B cell (primary cell): Measurements from ENCODE around the gene TXNDC11. TPM values are rescaled to one million over a fixed set of nuclear protein-coding genes. Genes with fewer than 3 reads are reported as not detected.

Experiments used
- ATAC-seq: fragments of 200-7000 bp; cut with Tn5 transposase; one replicate; pipeline ENCODE4 v1.10.0; 2021; ENCODE audit warnings: low read depth, mild to moderate bottlenecking, moderate number of reproducible peaks, moderate library complexity
- CTCF ChIA-PET: fragments of 350-600 bp; sonication (Branson Sonifier 250); formaldehyde crosslinking; loops from one replicate; lab custom pipeline; 2021; ENCODE audit warnings: antibody characterized with exemption, inconsistent platforms; lab: Charles Lee
- POLR2A ChIA-PET: fragments of 350-600 bp; sonication (Branson Sonifier 250); formaldehyde crosslinking; loops from one replicate; lab custom pipeline; 2021; ENCODE audit warnings: antibody characterized with exemption; lab: Charles Lee
- DNase-seq: peaks from one replicate; pipeline ENCODE4 v3.0.0; 2013
- H2AFZ ChIP-seq: 2 replicates; pipeline ENCODE4 v1.6.1; 2012; ENCODE audit warnings: mild to moderate bottlenecking, low read depth, low read length; ENCODE audit not compliant: insufficient read depth, poor library complexity, severe bottlenecking
- H3K27ac ChIP-seq, 2 donors: 1 replicate in 1 of 2; 2 replicates in 1 of 2; pipeline ENCODE4 v1.5.1; 2012 to 2013; ENCODE audit warnings: low read length in 2 of 2, mild to moderate bottlenecking in 2 of 2, moderate library complexity in 1 of 2
- H3K27me3 ChIP-seq, 4 experiments: fragments of 200-600 bp in 1 of 4; sonication (generic) in 1 of 4; replicated peaks in 1 of 4; 1 replicate in 2 of 4; 2 replicates in 2 of 4; pipeline versions ENCODE4 v1.6.1 to v1.7.0; 2013 to 2016; ENCODE audit warnings: low read length in 3 of 4, mild to moderate bottlenecking in 2 of 4, mixed read lengths in 1 of 4, moderate library complexity in 1 of 4; ENCODE audit not compliant: insufficient read depth in 4 of 4, control insufficient read depth in 3 of 4; ENCODE audit errors: control extremely low read depth in 1 of 4
- H3K36me3 ChIP-seq, 2 experiments: replicated peaks in 1 of 2; 1 replicate in 1 of 2; 2 replicates in 1 of 2; pipeline versions ENCODE4 v1.6.1 to v1.7.1; 2013; ENCODE audit warnings: low read length in 1 of 2; ENCODE audit not compliant: insufficient read depth in 2 of 2, control insufficient read depth in 1 of 2; ENCODE audit errors: control extremely low read depth in 1 of 2, extremely low read depth in 1 of 2
- H3K4me1 ChIP-seq, 2 donors: fragments of 200-600 bp in 1 of 2; sonication (generic) in 1 of 2; 1 replicate in 1 of 2; 2 replicates in 1 of 2; pipeline versions ENCODE4 v1.5.1 to v1.6.1; 2013 to 2017; ENCODE audit warnings: low read length in 2 of 2; ENCODE audit not compliant: control insufficient read depth in 2 of 2, insufficient read depth in 2 of 2
- H3K4me2 ChIP-seq: replicated peaks from 2 replicates; pipeline ENCODE3; 2012; ENCODE audit warnings: mild to moderate bottlenecking, low read depth, low read length; ENCODE audit not compliant: poor library complexity, severe bottlenecking
- H3K4me3 ChIP-seq, 5 experiments: fragments of 200-600 bp in 1 of 5; sonication (generic) in 1 of 5; 1 replicate in 3 of 5; 2 replicates in 2 of 5; pipeline versions ENCODE4 v1.5.1 to v1.7.0; 2011 to 2016; ENCODE audit warnings: low read length in 4 of 5, mild to moderate bottlenecking in 4 of 5, low read depth in 2 of 5, control low read depth in 1 of 5, moderate library complexity in 1 of 5; ENCODE audit not compliant: insufficient read depth in 1 of 5; ENCODE audit errors: control extremely low read depth in 1 of 5, extremely low read depth in 1 of 5
- H3K79me2 ChIP-seq: fragments of 200-600 bp; sonication (generic); one replicate; pipeline ENCODE4 v1.6.0; 2016; ENCODE audit warnings: low read length; ENCODE audit not compliant: control insufficient read depth, insufficient read depth
- H3K9ac ChIP-seq: fragments of 200-600 bp; sonication (generic); 2 replicates; pipeline ENCODE4 v1.6.1; 2017; ENCODE audit warnings: mild to moderate bottlenecking, low read length, moderate library complexity
- H3K9me3 ChIP-seq, 3 donors: one replicate each; pipeline versions ENCODE4 v1.6.1 to v1.7.1; 2013; ENCODE audit warnings: low read length in 2 of 3; ENCODE audit not compliant: control insufficient read depth in 2 of 3, insufficient read depth in 1 of 3; ENCODE audit errors: control extremely low read depth in 1 of 3
- H4K20me1 ChIP-seq: 2 replicates; pipeline ENCODE4 v1.6.0; 2012; ENCODE audit warnings: mild to moderate bottlenecking, low read length; ENCODE audit not compliant: insufficient read depth, control insufficient read depth, poor library complexity, severe bottlenecking
- H3K27ac Mint-ChIP-seq: one replicate; pipeline ENCODE4 v1.8.0; 2021; ENCODE audit warnings: mixed read lengths
- H3K27me3 Mint-ChIP-seq: one replicate; pipeline ENCODE4 v1.8.0; 2021; ENCODE audit warnings: mixed read lengths
- H3K4me1 Mint-ChIP-seq: one replicate; pipeline ENCODE4 v1.8.0; 2021; ENCODE audit warnings: mixed read lengths
- H3K4me3 Mint-ChIP-seq: one replicate; pipeline ENCODE4 v1.8.0; 2021; ENCODE audit warnings: mixed read lengths
- H3K9me3 Mint-ChIP-seq: one replicate; pipeline ENCODE4 v1.8.0; 2022; ENCODE audit warnings: mixed read lengths; ENCODE audit not compliant: insufficient read depth
- CTCF ChIP-seq: fragments of 200-600 bp; IDR thresholded peaks from one replicate; pipeline ENCODE4 v1.8.0; 2022; ENCODE audit warnings: antibody characterized with exemption, mild to moderate bottlenecking
- EZH2 ChIP-seq: IDR thresholded peaks from 2 replicates; pipeline ENCODE4 v1.6.1; 2012; ENCODE audit warnings: borderline replicate concordance, low read depth, mild to moderate bottlenecking, moderate library complexity, low read length; ENCODE audit not compliant: insufficient read depth, poor library complexity, severe bottlenecking
- WGBS: methylation state at CpG from one replicate; pipeline ENCODE4 v1.1.5; 2013; ENCODE audit warnings: missing lambda C conversion rate; ENCODE audit not compliant: insufficient coverage; 5-methylcytosine and 5-hydroxymethylcytosine counted together
- intact Hi-C: fragments of 100-400 bp; cut with micrococcal nuclease; formaldehyde crosslinking; loops from one replicate; pipeline ENCODE4 v1.10.0; 2022
- polyA plus RNA-seq: library from polyadenylated mRNA; depleted of rRNA; stranded (reverse); fragments of >200 nt; gene quantifications from 2 replicates; pipeline ENCODE4 v1.2.3, GENCODE V29; 2012
- total RNA-seq, 2 donors: library from RNA; stranded (reverse); fragments of 120-200 nt in 1 of 2; gene quantifications; 1 replicate in 1 of 2; 2 replicates in 1 of 2; pipeline versions ENCODE4 v1.2.3 to v1.2.4, GENCODE V29; 2013 to 2022

Gene TXNDC11
- total and polyA plus RNA-seq, 2 donors (not counting 1 experiment from before 2014, with no cell fraction given) = 50.2 to 76.9 TPM

GRCh38 chr16:11667824-11668622 lies 74.6 kb downstream of the TXNDC11 start, which contains the start of gene SNN:
TSS of gene SNN (plus strand) at chr16:11668455. CDS start at chr16:11676060, 7,605 bp downstream.
- H3K27ac Mint-ChIP-seq = peak within 1 kb of the TSS; percentile 93
- intact Hi-C loops = loop anchor here (5.0 kb wide), 1 partner anchor 129 kb away; the partner anchor contains the start of gene ZC3H7A
- Histone ChIP-seq H3K4me1 (peaks cover 54 to 73% of the 10 kb centered on the region in 2 donors), H3K27ac (peak within 1 kb of the TSS; percentile 96 to 98), H3K79me2 (peaks cover 49% of the 10 kb centered on the region), H3K36me3 (peaks cover 0 to 6% of the 10 kb centered on the region in 2 experiments), H4K20me1 (peaks cover 39% of the 10 kb centered on the region), H2AFZ (peak within 1 kb of the TSS; percentile 76), H3K9me3 (no peaks in the 10 kb centered on the region), H3K4me3 (peak within 1 kb of the TSS; percentile 68 to 90 (median 77)), H3K4me2 (peak within 1 kb of the TSS; percentile 97), H3K27me3 (no peaks in the 10 kb centered on the region), H3K9ac (peak within 1 kb of the TSS; percentile 95)
- ATAC-seq = peak; percentile 76
- no peaks in the 10 kb centered on the region for H3K9me3 Mint-ChIP-seq
- peak within 1 kb of the TSS; percentile 91 for H3K4me3 Mint-ChIP-seq
- peaks cover 71% of the 10 kb centered on the region for H3K4me1 Mint-ChIP-seq
- ChIA-PET POLR2A (interaction anchor here (0.6 to 3.6 kb wide), 4 partner anchors 12 to 75 kb away, joined by 3 to 19 read pairs (median 9); no protein-coding TSS in a partner anchor), CTCF (interaction anchor here (1.2 to 1.7 kb wide), 3 partner anchors 16 to 26 kb away, joined by 3 to 10 read pairs (median 5); no protein-coding TSS in a partner anchor)
- TF ChIP-seq CTCF = no peak
- TF ChIP-seq EZH2 = no peak
- peak; percentile 90 for DNase-seq
- 11% methylated on average over 82 of the region's 93 CpGs for WGBS
- H3K27me3 Mint-ChIP-seq = no peaks in the 10 kb centered on the region
